GM12801 (cell line): ENCODE data around the gene ACTR3C.

Experiments used
- TF ChIP-seq, protein P1 (sequence below): IDR thresholded peaks from one replicate; pipeline ENCODE4 v1.5.1; 2011; ENCODE audit warnings: control low read depth; ENCODE audit not compliant: insufficient read length; ENCODE audit errors: extremely low read depth

The ACTR3C gene

DNA sequence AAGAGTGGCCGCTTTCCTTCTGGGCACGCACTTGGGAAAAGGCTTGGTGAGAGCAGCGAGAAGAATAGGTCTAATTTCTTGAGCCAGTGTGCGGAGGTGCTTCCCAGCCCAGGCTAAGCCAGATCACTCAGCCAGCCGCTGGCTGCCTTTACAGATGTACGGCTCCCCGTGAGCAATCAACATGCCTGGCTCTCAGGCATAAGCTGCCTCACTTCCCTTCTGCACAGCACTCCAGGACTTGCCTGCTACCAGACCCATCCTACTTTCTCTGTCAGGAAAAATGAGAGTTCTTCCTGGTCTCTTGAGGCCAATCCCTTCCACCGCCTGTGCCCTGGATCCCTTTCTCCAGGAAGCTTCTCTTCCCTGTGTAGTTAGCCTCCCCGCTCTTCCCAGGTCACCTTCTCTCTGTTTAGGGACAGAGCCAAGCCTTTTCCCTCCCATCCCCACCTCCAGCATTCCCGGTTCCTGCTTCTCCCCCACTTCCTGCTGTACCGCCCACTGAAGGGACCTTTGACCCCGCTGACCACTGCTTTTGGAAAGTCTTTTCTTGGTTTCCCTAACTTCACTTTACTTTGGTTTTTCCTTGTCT is 1.1 kb upstream of the ACTR3C start:
- TF ChIP-seq, protein P1, sequence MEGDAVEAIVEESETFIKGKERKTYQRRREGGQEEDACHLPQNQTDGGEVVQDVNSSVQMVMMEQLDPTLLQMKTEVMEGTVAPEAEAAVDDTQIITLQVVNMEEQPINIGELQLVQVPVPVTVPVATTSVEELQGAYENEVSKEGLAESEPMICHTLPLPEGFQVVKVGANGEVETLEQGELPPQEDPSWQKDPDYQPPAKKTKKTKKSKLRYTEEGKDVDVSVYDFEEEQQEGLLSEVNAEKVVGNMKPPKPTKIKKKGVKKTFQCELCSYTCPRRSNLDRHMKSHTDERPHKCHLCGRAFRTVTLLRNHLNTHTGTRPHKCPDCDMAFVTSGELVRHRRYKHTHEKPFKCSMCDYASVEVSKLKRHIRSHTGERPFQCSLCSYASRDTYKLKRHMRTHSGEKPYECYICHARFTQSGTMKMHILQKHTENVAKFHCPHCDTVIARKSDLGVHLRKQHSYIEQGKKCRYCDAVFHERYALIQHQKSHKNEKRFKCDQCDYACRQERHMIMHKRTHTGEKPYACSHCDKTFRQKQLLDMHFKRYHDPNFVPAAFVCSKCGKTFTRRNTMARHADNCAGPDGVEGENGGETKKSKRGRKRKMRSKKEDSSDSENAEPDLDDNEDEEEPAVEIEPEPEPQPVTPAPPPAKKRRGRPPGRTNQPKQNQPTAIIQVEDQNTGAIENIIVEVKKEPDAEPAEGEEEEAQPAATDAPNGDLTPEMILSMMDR: no peak

DNA sequence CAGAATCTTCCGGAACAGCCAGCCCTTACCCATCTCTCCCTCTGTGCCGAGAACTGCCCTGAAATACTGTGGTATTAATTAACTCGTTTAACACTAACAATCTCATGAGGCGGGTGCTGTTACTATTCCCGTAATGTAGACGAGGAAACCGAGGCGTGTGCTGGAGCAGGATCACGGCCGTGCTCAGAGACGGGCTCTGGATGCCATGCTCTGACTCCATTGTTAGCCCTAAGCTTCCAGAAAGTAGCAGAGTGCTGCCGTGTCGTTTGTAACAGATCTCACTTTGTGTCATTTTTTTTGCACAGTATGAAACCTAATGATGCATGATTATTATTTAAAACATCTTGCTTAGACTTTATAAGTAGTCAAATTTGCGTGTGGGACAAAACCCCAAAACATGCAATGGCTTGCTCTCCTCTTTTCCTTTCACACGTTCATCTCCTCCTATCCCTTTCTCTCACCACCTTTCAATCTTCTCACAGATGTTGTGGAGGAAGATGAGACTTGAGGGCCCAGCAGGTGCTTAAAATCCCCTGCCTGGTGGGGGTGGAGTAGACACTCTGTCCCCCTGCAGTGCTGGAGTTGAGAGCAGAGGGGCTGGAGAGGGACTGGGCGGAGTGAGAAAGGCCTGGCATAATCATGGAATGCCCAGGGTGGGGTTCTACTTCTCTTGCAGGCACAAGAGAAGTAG is 482 bp upstream of the ACTR3C start:
- TF ChIP-seq, protein P1: no peak

DNA sequence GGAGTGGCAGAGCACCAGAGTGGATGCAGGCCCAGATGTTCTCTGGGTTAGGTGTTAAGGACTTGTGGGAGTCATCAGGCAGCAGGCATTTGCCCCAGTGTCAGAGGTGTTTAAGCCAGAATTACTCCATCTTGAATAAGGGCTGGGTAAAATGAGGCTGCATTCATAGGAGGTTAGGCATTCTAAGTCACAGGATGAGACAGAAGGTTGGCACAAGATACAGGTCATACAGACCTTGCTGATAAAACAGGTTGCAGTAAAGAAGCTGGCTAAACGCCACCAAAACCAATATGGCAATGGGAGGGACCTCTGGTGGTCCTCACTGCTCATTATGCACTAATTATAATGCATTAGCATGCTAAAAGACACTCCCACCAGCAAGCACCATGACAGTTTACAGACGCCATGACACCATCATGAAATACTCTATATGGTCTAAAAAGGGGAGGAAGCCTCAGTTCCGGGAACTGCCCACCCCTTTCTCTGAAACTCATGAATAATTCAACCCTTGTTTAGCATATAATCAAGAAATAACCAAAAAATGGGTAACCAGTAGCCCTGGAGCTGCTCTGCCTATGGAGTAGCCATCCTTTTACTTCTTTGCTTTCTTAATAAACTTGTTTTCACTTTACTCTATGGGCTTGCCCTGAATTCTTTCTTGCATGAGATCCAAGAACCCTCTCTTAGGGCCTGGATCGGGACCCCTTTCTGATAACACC is 1.1 kb downstream of the ACTR3C start:
- TF ChIP-seq, protein P1: no peak

DNA sequence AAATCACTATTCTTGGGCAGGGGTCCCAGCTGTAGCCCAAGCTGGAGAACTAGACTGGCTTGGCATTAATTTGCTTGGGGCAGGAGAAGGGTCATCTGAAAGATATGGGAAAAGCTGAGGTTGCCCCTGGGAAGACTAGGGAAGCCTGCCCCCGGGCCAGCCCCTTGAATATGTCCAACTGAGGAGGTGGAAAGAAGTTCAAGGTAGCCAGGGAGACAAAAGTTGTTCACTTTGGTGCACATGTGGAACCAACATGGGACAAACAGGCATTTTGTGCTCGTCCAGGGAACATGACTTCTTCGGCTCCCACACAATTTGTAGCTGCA is 1.6 kb downstream of the ACTR3C start:
- TF ChIP-seq, protein P1: no peak

DNA sequence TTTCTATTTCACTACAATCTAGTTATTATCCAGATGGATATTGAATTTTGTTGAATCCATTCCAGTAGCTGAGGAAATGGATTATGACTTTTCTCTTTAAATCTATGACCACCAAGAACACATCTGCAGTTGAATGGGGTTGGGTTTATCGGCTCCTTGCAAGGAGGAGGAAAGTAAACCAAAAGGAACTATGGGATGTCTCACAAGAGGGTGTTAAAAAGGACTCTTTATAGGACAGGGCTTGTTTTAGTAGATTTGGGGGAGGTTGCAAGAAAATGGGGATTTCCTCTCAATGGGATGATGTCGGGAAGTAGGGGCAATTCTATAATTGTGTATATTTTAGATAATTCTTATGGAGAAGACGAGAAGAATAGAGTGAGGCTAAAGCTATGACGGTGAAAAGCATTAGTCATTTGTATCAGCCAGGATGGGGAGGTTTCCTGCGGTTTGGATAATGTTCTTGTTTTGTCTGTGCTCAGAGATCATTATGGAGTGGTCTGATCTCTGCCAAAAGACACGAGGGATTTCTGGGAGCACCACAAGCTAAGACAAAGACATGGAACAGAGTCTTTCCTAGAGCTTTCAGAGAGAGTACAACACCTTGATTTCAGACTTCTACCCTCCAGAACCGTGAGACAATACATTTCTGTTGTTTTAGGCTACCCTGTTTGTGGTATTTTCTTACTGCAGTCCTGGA is 5.4 kb downstream of the ACTR3C start:
- TF ChIP-seq, protein P1: no peak

DNA sequence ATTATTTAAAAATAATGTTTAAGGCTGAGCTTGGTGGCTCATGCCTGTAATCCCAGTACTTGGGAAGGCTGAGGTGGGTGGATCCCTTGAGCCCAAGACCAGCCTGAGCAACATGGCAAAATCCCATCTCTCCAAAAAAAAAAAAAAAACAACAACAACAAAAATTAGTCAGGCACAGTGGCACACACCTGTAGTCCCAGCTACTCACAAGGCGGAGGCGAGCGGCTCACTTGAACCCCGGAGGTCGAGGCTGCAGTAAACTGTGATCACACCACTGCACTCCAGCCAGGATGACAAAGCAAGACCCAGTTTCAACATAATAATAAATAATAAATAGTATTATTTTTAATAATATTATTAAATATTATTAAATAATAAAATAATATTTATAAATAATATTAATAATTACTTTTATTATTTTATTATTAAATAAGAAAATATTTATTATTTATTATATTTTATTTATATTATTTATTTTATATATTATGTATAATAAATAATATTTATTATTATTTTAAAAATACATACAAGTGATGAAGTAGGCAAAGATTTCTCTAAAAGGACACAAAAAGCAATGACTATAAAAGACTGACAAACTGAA is 8.6 kb downstream of the ACTR3C start:
- TF ChIP-seq, protein P1: no peak

DNA sequence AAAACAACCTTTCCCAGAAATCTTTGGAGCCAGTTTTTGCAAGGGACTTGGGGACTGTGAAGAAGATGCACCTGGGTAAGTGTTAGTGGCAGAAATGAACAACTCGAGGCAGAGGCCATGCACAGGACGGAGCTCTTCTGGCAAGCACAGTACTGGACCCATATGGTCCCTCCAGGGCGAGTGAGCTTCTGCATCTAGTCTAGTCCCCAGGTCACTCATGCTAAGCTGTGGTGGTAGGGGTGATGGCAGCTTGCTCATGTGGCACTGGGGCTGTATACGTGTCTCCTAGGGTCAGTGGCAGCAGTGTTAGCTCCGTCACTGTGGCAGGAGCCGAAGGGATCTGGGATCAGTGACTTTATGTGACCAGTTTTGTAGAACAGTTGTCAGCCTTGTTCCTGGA is 9.5 kb downstream of the ACTR3C start:
- TF ChIP-seq, protein P1: no peak
